GM19035 (cell line): ENCODE results near the gene MLIP.

Experiments
- ATAC-seq: cut with Tn5 transposase; IDR thresholded peaks from one replicate; pipeline ENCODE4 v1.9.1; 2021; ENCODE audit not compliant: unreplicated experiment

Gene MLIP

GRCh38 chr6:54094786-54095185 lies 16.5 kb upstream of the MLIP start:
- no peak for ATAC-seq

DNA sequence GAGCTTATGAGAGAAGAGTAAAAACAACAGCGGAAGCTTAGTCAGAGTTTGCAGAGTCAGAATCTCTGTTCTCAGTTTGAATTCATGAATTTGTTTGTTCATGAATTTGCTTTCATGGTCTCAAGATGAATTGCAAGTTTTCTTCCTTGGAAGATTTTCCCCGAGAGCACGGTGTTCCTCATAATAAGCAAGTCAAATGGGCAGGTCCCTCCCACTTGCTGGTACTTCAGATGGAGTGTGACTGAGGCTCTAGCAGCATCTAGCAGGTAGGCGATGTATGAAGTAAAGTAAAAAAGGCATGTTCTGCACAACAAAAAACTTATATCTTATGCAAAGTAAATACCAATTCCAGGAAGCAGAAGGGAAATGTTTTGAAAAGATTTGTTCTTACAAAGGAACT lies 15.5 kb upstream of the MLIP start:
- no peak for ATAC-seq

DNA sequence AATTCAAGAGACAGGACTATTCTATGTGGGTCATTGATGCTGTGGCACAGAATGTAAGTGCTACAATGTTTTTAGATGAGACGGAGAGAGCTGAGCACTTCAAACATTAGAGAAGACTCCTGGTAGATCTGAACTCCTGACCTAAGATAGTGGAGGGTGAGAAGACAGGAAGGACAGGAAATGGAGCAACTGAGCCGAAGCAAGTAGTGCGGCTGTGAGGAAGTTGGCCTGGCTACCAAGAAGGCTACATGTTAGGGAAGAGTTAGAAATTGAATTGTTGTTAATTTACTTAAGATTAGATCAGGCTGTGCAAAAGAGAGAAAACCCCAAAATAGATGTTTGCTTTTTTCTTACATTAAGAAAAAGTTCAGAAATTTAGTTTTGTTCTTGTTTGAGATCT lies 14.4 kb upstream of the MLIP start:
- ATAC-seq: no peak

GRCh38 chr6:54097753-54098152 lies 13.5 kb upstream of the MLIP start:
- ATAC-seq: no peak

GRCh38 chr6:54098450-54099044 lies 12.7 kb upstream of the MLIP start:
- no peak for ATAC-seq

DNA sequence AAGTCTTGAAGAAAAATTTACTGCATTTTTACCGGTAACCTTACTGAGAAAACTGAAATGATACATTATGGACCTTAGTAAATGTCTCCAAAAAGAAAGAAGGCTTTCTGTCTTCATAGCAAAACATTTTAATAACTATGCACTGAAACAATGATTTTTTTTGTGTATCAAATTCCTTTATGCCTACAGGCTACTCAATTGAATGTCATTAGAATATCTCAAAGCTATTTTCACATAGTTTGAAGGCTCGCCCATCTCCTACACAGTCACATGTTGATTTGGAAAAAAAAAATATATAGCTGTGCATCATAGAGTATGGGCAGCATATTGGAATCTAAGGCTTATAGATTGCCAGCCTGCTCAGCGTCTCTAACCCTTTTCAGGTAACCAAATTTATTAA lies 12.0 kb upstream of the MLIP start:
- ATAC-seq: no peak

- peak; percentile 64 for ATAC-seq
Measured at GRCh38 chr6:54100411-54101006, 10.7 kb upstream of the MLIP start.

- no peak for ATAC-seq
Measured at GRCh38 chr6:54102238-54102637, 9.0 kb upstream of the MLIP start.

DNA sequence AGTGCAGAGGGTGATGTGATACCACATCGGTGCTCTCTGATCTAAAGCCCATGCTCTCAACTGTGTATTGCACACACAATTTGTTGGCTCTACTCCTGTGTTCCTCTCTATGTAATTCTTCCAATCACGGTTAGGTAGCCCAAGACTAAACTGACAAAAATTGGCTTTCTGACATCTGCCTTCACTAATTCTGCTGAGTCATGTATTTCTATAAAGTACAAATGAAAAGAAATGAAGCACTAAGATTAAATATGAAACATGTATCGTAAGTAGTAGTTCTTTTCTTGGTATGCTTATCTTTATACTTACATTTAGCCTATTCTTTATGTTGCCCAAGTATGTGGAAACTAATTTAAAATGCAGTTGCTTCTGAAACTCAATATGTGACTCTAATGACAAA lies 7.7 kb upstream of the MLIP start:
- ATAC-seq: no peak

GRCh38 chr6:54106727-54107126 lies 4.5 kb upstream of the MLIP start:
- ATAC-seq: no peak

- no peak for ATAC-seq
Measured at GRCh38 chr6:54107470-54108090, 3.7 kb upstream of the MLIP start.

- ATAC-seq: no peak
Measured at GRCh38 chr6:54108271-54108670, 3.0 kb upstream of the MLIP start.

DNA sequence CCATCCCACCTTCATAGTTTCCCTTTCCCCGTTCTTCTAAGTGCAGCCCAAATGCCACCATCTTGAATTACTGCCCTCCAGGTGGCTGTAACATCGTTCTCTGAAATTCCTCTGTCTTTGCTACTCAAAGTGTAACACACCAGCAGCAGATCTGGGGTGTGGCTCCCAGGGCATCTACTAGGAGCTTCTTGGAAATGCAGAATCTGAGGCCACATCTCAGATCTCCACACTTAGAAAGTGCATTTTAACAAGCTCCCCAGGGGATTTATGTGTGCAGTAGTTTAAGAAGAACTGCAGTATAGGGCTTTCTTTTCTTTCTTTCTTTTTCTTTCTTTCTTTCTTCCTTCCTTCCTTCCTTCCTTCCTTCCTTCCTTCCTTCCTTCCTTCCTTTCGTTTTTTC lies 1.7 kb upstream of the MLIP start:
- no peak for ATAC-seq

GRCh38 chr6:54112151-54112650 lies 958 bp downstream of the MLIP start:
- no peak for ATAC-seq

DNA sequence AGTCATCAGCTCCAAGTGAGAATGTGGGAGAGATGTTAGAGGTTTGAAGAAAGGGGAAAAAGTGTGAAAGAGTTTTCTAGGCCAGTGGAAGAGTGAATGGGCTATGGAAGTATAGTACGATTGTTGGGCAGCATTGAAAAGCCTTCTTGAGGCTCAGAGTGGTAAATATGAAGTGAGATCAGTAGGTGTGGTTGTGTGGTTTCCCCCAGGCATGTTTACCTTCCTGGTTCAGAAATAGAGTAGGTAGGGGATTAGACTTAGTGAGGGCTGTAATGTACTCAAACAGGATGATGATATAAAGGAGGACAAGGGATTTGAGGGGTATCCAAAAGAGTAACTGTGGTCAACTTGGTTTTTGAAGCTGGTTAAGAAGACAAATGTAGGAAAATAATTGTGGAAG lies 3.7 kb downstream of the MLIP start:
- ATAC-seq: no peak

GRCh38 chr6:54115966-54116365 lies 4.7 kb downstream of the MLIP start:
- ATAC-seq: no peak

DNA sequence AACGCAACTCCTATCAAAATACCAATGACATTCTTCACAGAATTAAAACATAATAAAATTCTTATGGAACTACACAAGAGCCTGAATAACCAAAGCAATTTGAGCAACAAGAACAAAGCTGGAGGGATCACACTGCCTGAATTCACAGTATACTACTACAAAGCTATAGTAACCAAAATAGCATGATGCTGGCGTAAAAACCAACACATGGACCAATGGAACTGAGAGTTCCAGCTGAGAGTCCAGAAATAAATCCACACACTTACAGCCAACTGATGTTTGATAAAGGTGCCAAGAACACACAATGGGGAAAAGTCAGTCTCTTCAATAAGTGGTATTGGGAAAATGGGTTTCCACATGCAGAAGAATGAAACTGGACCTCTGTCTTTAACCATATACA lies 6.9 kb downstream of the MLIP start:
- no peak for ATAC-seq

- ATAC-seq: no peak
Measured at GRCh38 chr6:54125493-54125892, 14.2 kb downstream of the MLIP start.

DNA sequence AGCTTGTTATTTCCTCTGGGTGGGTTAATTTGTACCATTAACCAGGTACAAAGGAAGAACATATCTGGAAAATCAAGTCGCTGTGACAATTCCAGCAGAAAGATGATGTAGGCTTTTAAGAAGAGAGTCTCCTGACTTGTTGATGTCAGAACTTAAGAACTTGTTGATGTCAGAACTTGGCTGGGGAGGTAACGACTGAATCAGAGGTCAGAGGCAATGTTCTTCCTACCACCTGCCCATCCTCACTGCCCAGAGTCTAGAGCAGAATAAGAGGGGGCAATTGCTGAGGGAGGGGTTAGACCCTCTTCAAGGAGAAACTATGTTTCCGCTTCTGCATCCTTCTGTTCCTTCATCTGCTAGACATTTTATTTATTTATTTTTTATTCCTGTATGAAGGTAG lies 18.9 kb downstream of the MLIP start:
- no peak for ATAC-seq

DNA sequence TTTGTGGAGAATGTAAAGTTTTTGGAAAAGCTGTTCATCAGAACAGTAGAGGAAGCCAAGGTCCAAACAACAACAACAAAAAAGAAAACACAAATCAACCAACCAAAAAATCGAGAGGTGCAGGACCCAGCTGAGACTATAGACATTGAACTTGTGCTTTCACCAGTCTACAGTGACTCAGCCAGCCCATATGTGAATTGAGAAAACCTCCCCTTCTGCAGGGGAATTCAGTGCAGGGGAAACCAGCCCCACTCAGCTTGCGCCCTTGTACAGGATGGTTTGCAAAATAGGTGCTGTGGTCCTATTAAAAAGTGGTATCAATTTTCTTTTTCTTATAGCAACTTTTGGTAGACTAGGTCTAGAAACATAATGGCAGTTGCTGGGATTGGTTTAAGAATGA lies 21.3 kb downstream of the MLIP start:
- no peak for ATAC-seq

DNA sequence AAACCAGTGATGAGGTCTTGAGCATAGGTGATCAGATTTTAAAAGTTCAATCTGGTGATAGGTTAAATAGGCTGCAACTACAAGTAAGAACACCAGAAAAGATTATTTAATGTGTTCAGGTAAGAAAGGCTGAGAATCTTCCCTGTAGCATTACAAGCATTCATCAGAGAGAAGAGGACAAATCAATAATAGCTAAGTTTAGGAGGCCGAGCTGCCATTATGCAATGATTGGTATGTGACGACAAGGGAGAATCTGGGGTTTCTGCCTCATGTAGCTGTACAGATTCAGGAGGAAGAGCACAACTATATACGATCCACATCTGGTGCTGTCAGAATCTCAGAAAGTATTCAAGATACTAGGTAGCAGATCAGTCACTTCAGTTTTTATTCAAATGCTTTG lies 21.9 kb downstream of the MLIP start:
- ATAC-seq: no peak

GRCh38 chr6:54134935-54135334 lies 23.7 kb downstream of the MLIP start:
- ATAC-seq: no peak
